ENCODE data around the gene MCM10.

MCM10 gene

GRCh38 chr10:13167568-13167967, 6.2 kb downstream of the MCM10 start:
- no peak for DNase-seq

GRCh38 chr10:13168781-13169180, 7.4 kb downstream of the MCM10 start:
- no peak for DNase-seq

DNA sequence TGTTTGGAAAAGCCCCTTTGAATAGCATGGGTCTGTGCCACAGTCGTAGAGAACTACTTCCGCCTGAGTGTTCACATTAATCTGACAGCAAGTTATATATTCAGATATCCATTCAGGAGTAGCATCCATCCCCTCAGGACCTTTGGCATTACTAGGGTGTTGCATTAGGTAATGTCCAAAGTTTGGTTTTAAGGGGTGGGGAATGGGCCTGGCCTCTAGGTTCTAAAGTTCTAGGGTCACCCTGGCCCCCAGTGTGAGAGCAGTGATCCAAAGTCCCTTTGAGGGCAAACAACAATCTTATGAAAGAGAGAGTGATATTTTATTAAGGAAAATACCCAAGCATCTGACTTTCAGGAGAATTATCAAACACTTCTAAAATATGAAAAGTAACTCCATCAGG, 12.3 kb downstream of the MCM10 start:
- no peak for DNase-seq

- peak in 1 of 2 experiments; percentile 42 for DNase-seq
These were observed 19.4 kb downstream of the MCM10 start for GRCh38 chr10:13180788-13181187.

- no peak for DNase-seq
These were observed 21.1 kb downstream of the MCM10 start for GRCh38 chr10:13182424-13182823.

DNA sequence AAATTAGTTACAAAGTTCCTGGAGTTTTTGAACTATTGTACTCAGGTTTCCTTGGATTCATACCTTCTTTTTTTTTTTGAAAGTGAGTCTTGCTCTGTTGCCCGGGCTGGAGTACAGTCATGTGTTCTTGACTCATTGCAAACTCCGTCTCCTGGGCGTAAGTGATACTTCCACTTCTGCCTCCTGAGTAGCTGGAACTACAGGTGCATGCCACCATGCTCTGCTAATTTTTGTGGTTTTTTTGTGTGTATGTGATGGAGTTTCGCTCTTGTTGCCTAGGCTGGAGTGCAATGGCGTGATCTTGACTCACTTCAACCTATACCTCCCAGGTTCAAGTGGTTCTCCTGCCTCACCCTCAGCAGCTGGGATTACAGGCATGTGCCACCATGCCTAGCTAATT, 22.3 kb downstream of the MCM10 start:
- DNase-seq, result no peak

- no peak for DNase-seq
These were observed 22.9 kb downstream of the MCM10 start for GRCh38 chr10:13184276-13184675.

- DNase-seq, result no peak
These were observed 23.6 kb downstream of the MCM10 start for GRCh38 chr10:13184730-13185514.

GRCh38 chr10:13187135-13187534, 25.8 kb downstream of the MCM10 start:
- DNase-seq, result no peak

DNA sequence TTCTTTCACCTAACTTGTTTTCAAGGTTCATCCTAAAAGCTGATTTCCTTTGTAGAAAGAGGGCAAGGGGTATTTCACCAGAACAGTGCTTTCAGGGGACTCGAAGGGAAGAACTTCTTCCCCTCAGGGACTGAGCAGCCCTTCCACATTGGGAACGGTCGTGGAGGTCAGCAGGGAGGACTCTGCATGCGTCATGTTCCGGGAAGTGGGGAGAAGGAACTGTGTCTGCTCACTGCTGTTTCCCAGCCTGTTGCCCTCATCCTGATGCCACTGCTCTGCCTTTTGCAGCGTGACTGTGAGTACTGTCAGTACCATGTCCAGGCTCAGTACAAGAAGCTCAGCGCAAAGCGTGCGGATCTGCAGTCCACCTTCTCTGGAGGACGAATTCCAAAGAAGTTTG, 27.2 kb downstream of the MCM10 start:
- no peak for DNase-seq

DNA sequence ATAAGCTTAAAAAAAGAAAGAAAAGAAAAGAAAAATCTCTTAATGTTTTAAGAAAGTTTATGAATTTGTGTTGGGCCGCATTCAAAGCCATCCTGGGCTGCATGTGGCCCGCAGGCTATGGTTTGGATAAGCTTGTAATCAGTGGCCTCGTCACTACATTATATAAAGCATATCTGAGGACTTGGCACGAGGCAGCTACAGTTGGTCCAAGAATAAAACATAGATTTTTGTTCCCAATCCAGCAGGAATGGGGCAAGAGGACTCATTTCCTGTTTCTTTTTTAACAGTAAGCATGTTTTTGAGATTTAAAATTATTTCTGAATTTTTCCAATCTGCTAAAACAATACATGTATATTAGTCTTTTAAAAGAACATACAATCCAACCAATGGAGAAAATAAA, 28.6 kb downstream of the MCM10 start:
- DNase-seq, result no peak

GRCh38 chr10:13190816-13191215, 29.5 kb downstream of the MCM10 start:
- no peak for DNase-seq

DNA sequence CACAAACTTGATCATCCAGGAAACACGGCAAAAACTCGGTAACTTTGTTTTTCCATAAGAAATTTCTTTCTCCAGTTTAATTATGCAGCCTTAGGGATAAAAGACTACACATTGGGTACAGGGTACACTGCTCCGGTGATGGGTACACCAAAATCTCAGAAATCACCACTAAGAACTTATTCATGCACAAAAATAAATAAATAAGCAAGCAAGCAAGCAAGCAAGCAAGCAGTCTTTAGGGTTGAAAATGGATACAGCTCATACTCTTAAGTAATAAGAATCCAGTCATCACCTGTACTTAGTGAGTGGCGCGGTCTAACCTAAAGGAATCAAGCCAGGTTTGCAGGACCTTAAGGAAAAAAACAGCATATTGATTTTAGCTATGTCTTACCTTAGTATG, 30.0 kb downstream of the MCM10 start:
- no peak for DNase-seq

DNA sequence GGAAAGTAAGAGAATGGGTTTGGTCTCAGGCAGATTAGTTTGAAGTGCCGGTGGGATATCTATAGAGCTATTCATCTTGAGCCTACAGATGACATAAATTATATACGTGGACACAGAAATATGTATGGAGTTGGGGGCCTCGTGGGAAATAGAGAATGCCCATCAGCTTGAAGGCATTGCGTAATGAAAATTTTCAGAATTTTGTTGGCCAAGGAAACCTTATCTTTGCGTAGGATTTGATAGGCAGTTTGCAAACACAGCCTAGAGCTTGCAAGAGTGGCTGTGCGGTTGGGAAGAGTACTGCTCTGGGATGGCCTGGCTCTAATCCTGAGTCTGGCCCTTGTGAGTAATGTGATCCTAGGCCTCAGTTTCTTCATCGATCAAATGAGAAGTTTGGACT, 32.3 kb downstream of the MCM10 start:
- no peak for DNase-seq

- no peak for DNase-seq
These were observed 33.7 kb downstream of the MCM10 start for GRCh38 chr10:13195016-13195415.

DNA sequence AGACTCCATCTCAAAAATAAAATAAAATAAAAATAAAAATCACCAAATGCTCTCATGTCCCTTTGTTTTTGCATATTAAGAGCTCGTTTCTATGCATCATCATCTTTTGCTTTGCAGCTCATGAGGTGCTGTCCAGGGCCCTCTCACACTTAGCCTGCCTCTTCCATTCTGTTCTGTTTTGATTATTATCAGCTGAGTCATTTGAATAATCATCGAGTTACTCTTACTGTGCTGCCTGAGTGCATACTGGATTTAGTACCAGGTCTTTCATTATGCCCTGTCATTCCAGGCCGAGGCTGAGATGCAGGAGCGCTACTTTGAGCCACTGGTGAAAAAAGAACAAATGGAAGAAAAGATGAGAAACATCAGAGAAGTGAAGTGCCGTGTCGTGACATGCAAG, 39.8 kb downstream of the MCM10 start:
- DNase-seq, result no peak

- no peak for DNase-seq
These were observed 44.7 kb downstream of the MCM10 start for GRCh38 chr10:13206091-13206490.

- no peak for DNase-seq
These were observed 45.4 kb downstream of the MCM10 start for GRCh38 chr10:13206546-13207443.

GRCh38 chr10:13213163-13213562, 51.8 kb downstream of the MCM10 start:
- no peak for DNase-seq

- no peak for DNase-seq
These were observed 57.5 kb downstream of the MCM10 start for GRCh38 chr10:13218878-13219277.

GRCh38 chr10:13219685-13220670, 58.6 kb downstream of the MCM10 start:
- peak in 1 of 2 experiments; percentile 22 for DNase-seq

DNA sequence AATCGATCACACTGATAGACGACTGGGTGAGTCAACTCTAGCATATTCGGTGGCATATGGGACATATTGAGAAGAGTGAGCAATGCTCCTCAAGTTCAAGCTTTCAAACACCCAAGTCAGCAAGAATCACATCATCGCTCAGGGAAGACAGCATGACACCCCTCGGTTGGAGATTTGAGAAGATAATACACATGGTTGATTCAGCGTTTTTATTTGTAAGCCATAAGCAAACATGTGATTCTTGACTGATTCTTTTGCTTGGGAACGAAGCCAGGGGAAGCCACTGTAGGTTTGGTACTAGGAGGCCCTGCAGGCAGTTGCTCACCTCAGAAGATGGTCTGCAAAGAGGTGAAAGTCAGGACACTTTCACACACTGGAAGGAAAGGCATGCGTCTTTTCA, 60.2 kb downstream of the MCM10 start:
- DNase-seq, result no peak

GRCh38 chr10:13222151-13222550, 60.8 kb downstream of the MCM10 start:
- DNase-seq, result no peak

All from activated T-cell treated with anti-CD3 and anti-CD28 coated beads, Interleukin-2, amount 50 U/mL, for 48 hours (primary cell).